Measurements from ENCODE around the gene KHDC4. TPM values are rescaled to one million over a fixed set of nuclear protein-coding genes. Genes with fewer than 3 reads are reported as not detected.

The KHDC4 gene
- total RNA-seq, 2 donors from 2014 or later = 93.3 to 98.7 TPM

GRCh38 chr1:155925506-155925905 is 8.7 kb downstream of the KHDC4 start:
- ATAC-seq (replicated peaks in 1 of 2) (no peak), DNase-seq (no peak)
- Mint-ChIP-seq H3K4me3 (no peak overlapping the region), H3K9me3 (no peaks in the 10 kb centered on the region), H3K4me1 (ENCODE audit: low read depth) (peaks cover 15% of the 10 kb centered on the region), H3K27ac (peak overlapping the region; percentile 81), H3K27me3 (ENCODE audit: low read depth) (no peaks in the 10 kb centered on the region), H3K36me3 (ENCODE audit: insufficient read depth in 2 of 2) (peaks cover 19 to 55% of the 10 kb centered on the region in 2 donors)

GRCh38 chr1:155920717-155921116 is 13.5 kb downstream of the KHDC4 start:
- peaks cover 18 to 41% of the 10 kb centered on the region in 2 donors for H3K36me3 Mint-ChIP-seq (ENCODE audit: insufficient read depth in 2 of 2)

GRCh38 chr1:155919801-155920200 is 14.4 kb downstream of the KHDC4 start:
- Mint-ChIP-seq H3K4me1 (ENCODE audit: low read depth) (no peaks in the 10 kb centered on the region), H3K9me3 (no peaks in the 10 kb centered on the region), H3K36me3 (ENCODE audit: insufficient read depth in 2 of 2) (peaks cover 14 to 39% of the 10 kb centered on the region in 2 donors), H3K27me3 (ENCODE audit: low read depth) (no peaks in the 10 kb centered on the region), H3K4me3 (no peak overlapping the region), H3K27ac (no peak overlapping the region)
- no peak for ATAC-seq (replicated peaks in 1 of 2)
- no peak for DNase-seq

More at GRCh38 chr1:155920717-155921116, 13.5 kb downstream of the KHDC4 start:
- Mint-ChIP-seq H3K4me3 (no peak overlapping the region), H3K27me3 (ENCODE audit: low read depth) (no peaks in the 10 kb centered on the region), H3K9me3 (no peaks in the 10 kb centered on the region), H3K4me1 (ENCODE audit: low read depth) (no peaks in the 10 kb centered on the region), H3K27ac (peak overlapping the region; percentile 28)
- DNase-seq = no peak
- ATAC-seq (replicated peaks in 1 of 2) = no peak

GRCh38 chr1:155918660-155919059 is 15.6 kb downstream of the KHDC4 start:
- no peaks in the 10 kb centered on the region for H3K9me3 Mint-ChIP-seq

GRCh38 chr1:155913969-155914757 is 20.1 kb downstream of the KHDC4 start:
- peaks cover 27% of the 10 kb centered on the region for H3K4me1 Mint-ChIP-seq (ENCODE audit: low read depth)
- no peaks in the 10 kb centered on the region for H3K27me3 Mint-ChIP-seq (ENCODE audit: low read depth)
- H3K36me3 Mint-ChIP-seq (ENCODE audit: insufficient read depth in 2 of 2) = peaks cover 12 to 33% of the 10 kb centered on the region in 2 donors
- ATAC-seq (replicated peaks in 1 of 2) (no peak), DNase-seq (no peak)
- peak overlapping the region; percentile 10 for H3K27ac Mint-ChIP-seq
- H3K4me3 Mint-ChIP-seq = no peak overlapping the region
- no peaks in the 10 kb centered on the region for H3K9me3 Mint-ChIP-seq

More at GRCh38 chr1:155918660-155919059, 15.6 kb downstream of the KHDC4 start:
- H3K4me3 Mint-ChIP-seq = no peak overlapping the region
- H3K27ac Mint-ChIP-seq = no peak overlapping the region
- no peaks in the 10 kb centered on the region for H3K27me3 Mint-ChIP-seq (ENCODE audit: low read depth)
- ATAC-seq (replicated peaks in 1 of 2) (no peak), DNase-seq (no peak)
- peaks cover 17 to 43% of the 10 kb centered on the region in 2 donors for H3K36me3 Mint-ChIP-seq (ENCODE audit: insufficient read depth in 2 of 2)
- no peaks in the 10 kb centered on the region for H3K4me1 Mint-ChIP-seq (ENCODE audit: low read depth)

- ATAC-seq (replicated peaks in 1 of 2) (no peak), DNase-seq (no peak)
- H3K4me3 Mint-ChIP-seq = peak overlapping the region; percentile 94
- H3K27ac Mint-ChIP-seq = peak overlapping the region; percentile 93
- H3K4me1 Mint-ChIP-seq (ENCODE audit: low read depth) = peaks cover 27% of the 10 kb centered on the region
- no peaks in the 10 kb centered on the region for H3K27me3 Mint-ChIP-seq (ENCODE audit: low read depth)
- no peaks in the 10 kb centered on the region for H3K9me3 Mint-ChIP-seq
- H3K36me3 Mint-ChIP-seq (ENCODE audit: insufficient read depth in 2 of 2) = peaks cover 12 to 35% of the 10 kb centered on the region in 2 donors
Observed at GRCh38 chr1:155912056-155912536, 22.1 kb downstream of the KHDC4 start.

- ATAC-seq (replicated peaks in 1 of 2) = peak; percentile 90 to 95
- Mint-ChIP-seq H3K4me1 (ENCODE audit: low read depth) (peaks cover 27% of the 10 kb centered on the region), H3K4me3 (peak within 1 kb of the TSS; percentile 94), H3K9me3 (no peaks in the 10 kb centered on the region), H3K27ac (peak within 1 kb of the TSS; percentile 93), H3K36me3 (ENCODE audit: insufficient read depth in 2 of 2) (peaks cover 7 to 28% of the 10 kb centered on the region in 2 donors), H3K27me3 (ENCODE audit: low read depth) (no peaks in the 10 kb centered on the region)
- peak; percentile 88 to 90 for DNase-seq
Observed at GRCh38 chr1:155911156-155912055, 22.8 kb downstream of the KHDC4 start, which contains the start of gene RIT1. Gene RIT1 (minus strand): TSS chr1:155911349. CDS start chr1:155910761, 588 bp downstream.

GRCh38 chr1:155910621-155911121 is 23.5 kb downstream of the KHDC4 start:
- no peaks in the 10 kb centered on the region for H3K9me3 Mint-ChIP-seq
- no peaks in the 10 kb centered on the region for H3K27me3 Mint-ChIP-seq (ENCODE audit: low read depth)
- peak overlapping the region; percentile 93 for H3K27ac Mint-ChIP-seq
- peak in 1 of 2 donors; percentile 17 for DNase-seq
- ATAC-seq (replicated peaks in 1 of 2) = peak; percentile 24 to 33
- H3K4me1 Mint-ChIP-seq (ENCODE audit: low read depth) = peaks cover 27% of the 10 kb centered on the region
- peak overlapping the region; percentile 94 for H3K4me3 Mint-ChIP-seq
- H3K36me3 Mint-ChIP-seq (ENCODE audit: insufficient read depth in 2 of 2) = peaks cover 7 to 28% of the 10 kb centered on the region in 2 donors

- Mint-ChIP-seq H3K4me1 (ENCODE audit: low read depth) (peaks cover 27% of the 10 kb centered on the region), H3K9me3 (no peaks in the 10 kb centered on the region), H3K36me3 (ENCODE audit: insufficient read depth in 2 of 2) (peaks cover 7 to 24% of the 10 kb centered on the region in 2 donors), H3K27ac (peak overlapping the region; percentile 93), H3K27me3 (ENCODE audit: low read depth) (no peaks in the 10 kb centered on the region), H3K4me3 (peak overlapping the region; percentile 94)
- no peak for ATAC-seq (replicated peaks in 1 of 2)
- DNase-seq = no peak
Observed at GRCh38 chr1:155909894-155910293, 24.3 kb downstream of the KHDC4 start.

- Mint-ChIP-seq H3K27me3 (ENCODE audit: low read depth) (no peaks in the 10 kb centered on the region), H3K4me1 (ENCODE audit: low read depth) (no peaks in the 10 kb centered on the region), H3K4me3 (no peak overlapping the region), H3K9me3 (no peaks in the 10 kb centered on the region), H3K36me3 (ENCODE audit: insufficient read depth in 2 of 2) (peaks cover 6 to 28% of the 10 kb centered on the region in 2 donors), H3K27ac (no peak overlapping the region)
- DNase-seq = no peak
- ATAC-seq (replicated peaks in 1 of 2) = no peak
Observed at GRCh38 chr1:155904261-155904660, 30.0 kb downstream of the KHDC4 start.

GRCh38 chr1:155900161-155900560 is 34.1 kb downstream of the KHDC4 start:
- Mint-ChIP-seq H3K27ac (no peak overlapping the region), H3K4me1 (ENCODE audit: low read depth) (peaks cover 7% of the 10 kb centered on the region), H3K27me3 (ENCODE audit: low read depth) (no peaks in the 10 kb centered on the region), H3K9me3 (no peaks in the 10 kb centered on the region), H3K4me3 (no peak overlapping the region), H3K36me3 (ENCODE audit: insufficient read depth in 2 of 2) (peaks cover 6 to 26% of the 10 kb centered on the region in 2 donors)
- DNase-seq (no peak), ATAC-seq (replicated peaks in 1 of 2) (no peak)

GRCh38 chr1:155899683-155900082 is 34.5 kb downstream of the KHDC4 start:
- Mint-ChIP-seq H3K27ac (peak overlapping the region; percentile 5), H3K36me3 (ENCODE audit: insufficient read depth in 2 of 2) (peaks cover 6 to 25% of the 10 kb centered on the region in 2 donors), H3K27me3 (ENCODE audit: low read depth) (no peaks in the 10 kb centered on the region), H3K4me3 (no peak overlapping the region), H3K9me3 (no peaks in the 10 kb centered on the region), H3K4me1 (ENCODE audit: low read depth) (peaks cover 7% of the 10 kb centered on the region)
- DNase-seq = no peak
- no peak for ATAC-seq (replicated peaks in 1 of 2)
